CD4-positive, alpha-beta T cell treated with Interleukin-17A for 4 hours (primary cell): ENCODE measurements around the gene GPR35.
"Not testable (repeated sequence)": the region's sequence is repeated elsewhere in the genome, so short reads cannot be mapped to it uniquely, and the experiment has no call there.

ENCODE experiments used
- DNase-seq: peaks from one replicate; pipeline ENCODE4 v3.0.0-alpha.2; 2020; ENCODE audit warnings: mixed read lengths

Gene GPR35

GRCh38 chr2:240663546-240664190 is 38.4 kb downstream of the GPR35 start:
- no peak for DNase-seq

GRCh38 chr2:240664622-240665021 is 39.3 kb downstream of the GPR35 start:
- DNase-seq = no peak

GRCh38 chr2:240670402-240670801 is 45.1 kb downstream of the GPR35 start:
- DNase-seq = no peak

GRCh38 chr2:240670950-240671349 is 45.7 kb downstream of the GPR35 start:
- DNase-seq = no peak

- no peak for DNase-seq
These were observed 46.9 kb downstream of the GPR35 start for GRCh38 chr2:240672076-240672700.

GRCh38 chr2:240672701-240673190 is 47.5 kb downstream of the GPR35 start:
- DNase-seq = no peak

- not testable (repeated sequence) for DNase-seq
These were observed 49.3 kb downstream of the GPR35 start for GRCh38 chr2:240674461-240675184.

GRCh38 chr2:240675345-240675744 is 50.1 kb downstream of the GPR35 start:
- not testable (repeated sequence) for DNase-seq

GRCh38 chr2:240678043-240678442 is 52.8 kb downstream of the GPR35 start:
- not testable (repeated sequence) for DNase-seq

- not testable (repeated sequence) for DNase-seq
These were observed 53.6 kb downstream of the GPR35 start for GRCh38 chr2:240678909-240679308.

GRCh38 chr2:240680185-240680584 is 54.9 kb downstream of the GPR35 start:
- DNase-seq = not testable (repeated sequence)
